ENCODE data around the gene FSTL4. TPM values are rescaled to one million over a fixed set of nuclear protein-coding genes. Genes with fewer than 3 reads are reported as not detected.
"Not testable (repeated sequence)": the region's sequence is repeated elsewhere in the genome, so short reads cannot be mapped to it uniquely, and the experiment has no call there.

FSTL4 gene
- total RNA-seq, 1 donor from 2014 or later = 59.8 TPM

GRCh38 chr5:133192716-133193115 lies 419.6 kb downstream of the FSTL4 start:
- no peak for DNase-seq (ENCODE audit: low spot score)

DNA sequence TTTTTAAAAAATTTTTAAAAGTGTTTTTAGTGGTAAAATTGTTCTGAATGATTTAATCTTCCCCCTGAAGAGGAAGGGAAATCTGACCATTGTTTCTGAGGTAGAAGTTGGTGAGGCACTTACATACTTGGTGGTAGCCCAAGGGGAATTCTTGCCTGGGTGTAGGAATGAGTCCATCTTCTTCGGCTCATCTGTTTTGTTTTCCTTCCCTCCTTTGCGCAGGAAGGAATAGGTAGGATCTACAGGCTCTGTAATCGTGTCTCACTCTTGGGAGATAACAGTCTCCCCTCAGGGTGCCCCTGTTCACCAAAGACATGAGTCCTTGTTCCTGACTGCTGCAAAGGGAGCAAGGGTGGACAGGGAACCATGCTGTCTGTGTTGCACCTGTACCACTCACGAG lies 422.5 kb downstream of the FSTL4 start:
- no peak for DNase-seq (ENCODE audit: low spot score)

DNA sequence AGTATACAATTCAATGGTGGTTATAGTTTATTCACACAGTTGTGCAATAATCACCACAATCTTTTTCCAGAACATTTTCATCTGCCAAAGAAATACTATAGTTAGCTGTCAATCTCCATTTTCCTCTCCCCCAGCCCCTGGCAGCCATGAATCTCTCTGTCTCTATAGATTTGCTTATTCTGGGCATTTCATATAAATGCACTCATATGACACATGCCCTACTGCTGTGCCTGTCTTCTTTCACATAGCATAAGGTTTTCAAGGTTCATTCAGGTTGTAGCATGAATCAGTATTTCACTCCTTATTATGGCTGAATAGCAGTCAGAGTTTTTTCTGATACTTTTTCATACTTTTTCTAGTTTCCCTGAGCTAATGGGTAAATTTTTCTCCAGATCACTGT lies 432.9 kb downstream of the FSTL4 start:
- no peak for DNase-seq (ENCODE audit: low spot score)

- not testable (repeated sequence) for DNase-seq (ENCODE audit: low spot score)
These were observed 441.5 kb downstream of the FSTL4 start for GRCh38 chr5:133170756-133171387.

DNA sequence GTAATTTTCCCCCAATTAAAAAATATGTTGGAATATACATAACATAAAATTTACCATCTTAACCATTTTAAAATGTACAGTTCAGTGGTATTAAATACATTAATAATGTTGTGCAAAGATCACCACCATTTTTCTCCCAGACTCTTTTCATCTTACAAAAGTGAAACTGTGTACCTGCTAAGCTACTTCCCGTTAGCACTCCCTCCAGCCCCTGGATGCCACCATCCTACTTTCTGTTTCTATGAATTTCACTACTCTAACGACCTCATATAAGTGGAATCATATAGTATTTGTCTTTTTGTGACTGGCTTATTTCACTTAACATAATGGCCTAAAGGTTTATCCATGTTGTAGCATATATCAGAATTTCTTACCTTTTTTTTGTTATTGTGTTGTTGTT lies 447.6 kb downstream of the FSTL4 start:
- no peak for DNase-seq (ENCODE audit: low spot score)

DNA sequence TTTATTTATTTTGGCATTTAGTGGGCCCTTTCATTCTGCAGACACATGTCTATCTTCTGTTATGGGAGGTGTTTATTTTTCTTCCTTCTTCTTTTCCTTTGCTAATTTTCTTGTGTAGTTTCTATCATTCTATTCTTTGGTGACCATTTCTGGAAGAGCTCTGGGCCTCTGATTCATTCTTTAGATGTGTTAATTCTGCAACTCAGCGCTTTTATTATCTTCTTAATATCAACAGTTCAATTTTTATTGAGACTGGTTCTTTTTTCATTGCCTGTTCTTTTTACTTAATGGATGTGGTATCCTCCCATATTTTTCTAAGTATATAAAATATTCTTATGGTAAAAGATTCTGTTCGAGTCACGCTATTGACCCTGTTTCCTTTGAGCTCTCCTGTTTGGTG lies 448.5 kb downstream of the FSTL4 start:
- DNase-seq (ENCODE audit: low spot score) = no peak

- no peak for DNase-seq (ENCODE audit: low spot score)
These were observed 452.8 kb downstream of the FSTL4 start for GRCh38 chr5:133159543-133159942.

- no peak for DNase-seq (ENCODE audit: low spot score)
These were observed 456.9 kb downstream of the FSTL4 start for GRCh38 chr5:133155326-133155969.

DNA sequence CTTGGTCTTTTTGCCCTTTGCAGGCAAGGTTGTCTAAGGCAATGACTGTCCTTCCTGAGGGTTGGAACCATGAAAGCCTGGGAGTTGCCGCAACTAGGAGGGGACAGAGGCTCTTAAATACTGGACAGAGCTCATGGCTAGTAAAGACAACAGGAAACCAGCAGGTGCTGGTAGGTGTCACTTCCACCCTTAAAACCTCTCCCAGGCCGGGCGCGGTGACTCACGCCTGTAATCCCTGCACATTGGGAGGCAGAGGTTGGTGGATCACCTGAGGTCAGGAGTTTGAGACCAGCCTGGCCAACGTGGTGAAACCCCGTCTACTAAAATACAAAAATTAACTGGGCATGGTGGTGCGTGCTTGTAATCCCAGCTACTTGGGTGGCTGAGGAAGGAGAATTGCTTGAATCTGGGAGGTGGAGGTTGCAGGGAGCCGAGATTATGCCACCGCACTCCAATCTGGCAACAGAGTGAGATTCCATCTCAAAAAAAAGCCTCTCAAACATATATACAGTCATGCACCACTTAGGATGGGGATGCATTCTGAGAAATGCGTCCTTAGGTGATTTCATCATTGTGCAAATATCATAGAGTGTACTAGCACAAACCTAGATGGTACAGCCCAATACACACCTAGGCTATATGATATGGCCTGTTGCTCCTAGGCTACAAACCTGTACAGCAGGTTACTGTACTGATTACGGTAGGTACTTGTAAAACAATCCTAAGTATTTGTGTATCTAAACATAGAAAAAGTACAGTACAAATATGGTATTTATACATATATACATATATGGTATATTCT lies 457.9 kb downstream of the FSTL4 start:
- DNase-seq (ENCODE audit: low spot score) = no peak

DNA sequence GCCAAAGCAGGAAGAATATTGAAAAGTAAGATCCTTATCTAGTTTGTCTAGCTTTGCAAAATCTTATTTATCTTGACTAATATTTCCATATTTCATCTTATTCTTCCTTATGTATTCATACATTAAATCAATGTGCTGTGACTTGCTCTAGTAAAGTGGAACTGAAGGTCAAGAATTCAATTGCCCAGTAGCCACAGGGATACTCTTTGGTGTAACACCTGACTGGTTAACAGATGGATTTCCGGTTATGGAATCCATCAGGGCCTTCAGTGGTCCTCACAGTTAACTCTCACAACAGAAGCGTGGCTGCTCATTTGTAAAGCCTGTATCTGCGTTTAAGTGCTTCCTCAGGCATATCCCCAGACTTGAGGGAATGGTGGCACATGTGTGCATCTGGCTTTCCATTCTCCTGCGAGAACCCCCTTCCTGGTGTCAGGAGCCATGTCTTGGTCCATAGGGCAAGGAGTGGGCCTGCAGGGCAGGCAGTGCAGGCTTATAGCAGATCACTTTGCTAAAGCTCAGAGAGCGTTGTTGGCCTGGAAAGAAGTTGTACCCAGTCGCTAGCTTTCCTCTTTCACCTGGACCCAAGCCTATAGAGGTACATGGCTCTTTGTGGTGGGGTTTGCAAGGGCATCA lies 461.3 kb downstream of the FSTL4 start:
- DNase-seq (ENCODE audit: low spot score) = no peak

- no peak for DNase-seq (ENCODE audit: low spot score)
These were observed 463.0 kb downstream of the FSTL4 start for GRCh38 chr5:133149345-133149744.

GRCh38 chr5:133147815-133148567 lies 464.4 kb downstream of the FSTL4 start:
- no peak for DNase-seq (ENCODE audit: low spot score)

- no peak for DNase-seq (ENCODE audit: low spot score)
These were observed 464.9 kb downstream of the FSTL4 start for GRCh38 chr5:133147411-133147810.

All from ureter (tissue), 1 donor.